ENCODE results near the gene PNLIPRP2.

- TF ChIP-seq YY1 (IDR thresholded peaks at IDR 0.05; ENCODE audit: insufficient read depth, insufficient read length) = no peak
- no peak for TF ChIP-seq SUZ12 (IDR thresholded peaks at IDR 0.05; ENCODE audit: extremely low read depth, insufficient read depth, insufficient read length)
These were observed 24.7 kb upstream of the PNLIPRP2 start for GRCh38 chr10:116596062-116596461.

Measured in NT2/D1 (cell line).